Osteocyte (in vitro differentiated cells): ENCODE data around the gene NOS3. TPM values are rescaled to one million over a fixed set of nuclear protein-coding genes. Genes with fewer than 3 reads are reported as not detected.
A peak's percentile ranks its signal among the peaks of the same experiment; 100 is the strongest.
"Not testable (repeated sequence)": the region's sequence is repeated elsewhere in the genome, so short reads cannot be mapped to it uniquely, and the experiment has no call there.

Experiments used
- DNase-seq: peaks from one replicate; pipeline ENCODE4 v3.0.0; 2021; ENCODE audit warnings: mixed read lengths; ENCODE audit not compliant: unreplicated experiment; ENCODE audit errors: extremely low spot score
- H3K27ac Mint-ChIP-seq: one replicate; pipeline ENCODE4 v1.8.0; 2021; ENCODE audit warnings: mild to moderate bottlenecking, mixed read lengths; ENCODE audit not compliant: unreplicated experiment
- H3K27me3 Mint-ChIP-seq: one replicate; pipeline ENCODE4 v1.8.0; 2021; ENCODE audit warnings: mixed read lengths; ENCODE audit not compliant: unreplicated experiment
- H3K36me3 Mint-ChIP-seq: one replicate; pipeline ENCODE4 v1.8.0; 2021; ENCODE audit warnings: mixed read lengths; ENCODE audit not compliant: unreplicated experiment
- H3K4me1 Mint-ChIP-seq: one replicate; pipeline ENCODE4 v1.8.0; 2021; ENCODE audit warnings: mixed read lengths; ENCODE audit not compliant: unreplicated experiment
- H3K4me3 Mint-ChIP-seq: one replicate; pipeline ENCODE4 v1.8.0; 2021; ENCODE audit warnings: mild to moderate bottlenecking, moderate library complexity, mixed read lengths; ENCODE audit not compliant: unreplicated experiment
- H3K9me3 Mint-ChIP-seq: one replicate; pipeline ENCODE4 v1.8.0; 2021; ENCODE audit warnings: mixed read lengths; ENCODE audit not compliant: unreplicated experiment
- CTCF ChIP-seq: fragments of 200-600 bp; sonication (generic); IDR thresholded peaks from 2 replicates; pipeline ENCODE4 v1.5.0; 2021; ENCODE audit warnings: antibody characterized with exemption, mild to moderate bottlenecking, moderate library complexity
- total RNA-seq: library from RNA; stranded (reverse); gene quantifications from 2 replicates; pipeline ENCODE4 v1.2.1, GENCODE V29; 2021

The NOS3 gene
- total RNA-seq, 1 donor from 2014 or later, result 0.73 TPM

GRCh38 chr7:151039850-151040548 lies 49.2 kb downstream of the NOS3 start:
- TF ChIP-seq CTCF, result no peak
- Mint-ChIP-seq H3K36me3 (peaks cover 3% of the 10 kb centered on the region), H3K27ac (peak overlapping the region; percentile 93), H3K4me3 (no peak overlapping the region), H3K27me3 (no peaks in the 10 kb centered on the region), H3K9me3 (no peaks in the 10 kb centered on the region), H3K4me1 (peaks cover 18% of the 10 kb centered on the region)
- no peak for DNase-seq

- Mint-ChIP-seq H3K27me3 (no peaks in the 10 kb centered on the region), H3K36me3 (peaks cover 5% of the 10 kb centered on the region), H3K9me3 (no peaks in the 10 kb centered on the region), H3K4me3 (no peak overlapping the region), H3K27ac (no peak overlapping the region), H3K4me1 (peaks cover 20% of the 10 kb centered on the region)
- DNase-seq, result no peak
- no peak for TF ChIP-seq CTCF
Measured at GRCh38 chr7:151040616-151041375, 50.0 kb downstream of the NOS3 start.

- not testable (repeated sequence) for H3K9me3 Mint-ChIP-seq, H3K36me3 Mint-ChIP-seq, H3K27ac Mint-ChIP-seq, H3K4me3 Mint-ChIP-seq, DNase-seq, H3K27me3 Mint-ChIP-seq
- H3K4me1 Mint-ChIP-seq, result peaks cover 36% of the 10 kb centered on the region
Measured at GRCh38 chr7:151043449-151043848, 52.6 kb downstream of the NOS3 start.

- no peaks in the 10 kb centered on the region for H3K9me3 Mint-ChIP-seq
- DNase-seq, result no peak
Measured at GRCh38 chr7:151043959-151044358, 53.1 kb downstream of the NOS3 start.

GRCh38 chr7:151045262-151045661 lies 54.4 kb downstream of the NOS3 start:
- Mint-ChIP-seq H3K27me3 (no peaks in the 10 kb centered on the region), H3K9me3 (no peaks in the 10 kb centered on the region), H3K27ac (no peak overlapping the region), H3K4me1 (peaks cover 19% of the 10 kb centered on the region), H3K4me3 (no peak overlapping the region), H3K36me3 (peaks cover 7% of the 10 kb centered on the region)
- DNase-seq, result no peak
- TF ChIP-seq CTCF, result no peak

More at GRCh38 chr7:151043959-151044358, 53.1 kb downstream of the NOS3 start:
- no peak overlapping the region for H3K27ac Mint-ChIP-seq
- H3K27me3 Mint-ChIP-seq, result no peaks in the 10 kb centered on the region
- no peak overlapping the region for H3K4me3 Mint-ChIP-seq
- H3K4me1 Mint-ChIP-seq, result peaks cover 31% of the 10 kb centered on the region
- TF ChIP-seq CTCF, result no peak
- peaks cover 7% of the 10 kb centered on the region for H3K36me3 Mint-ChIP-seq
